ENCODE data around the gene ZNF611. TPM values are rescaled to one million over a fixed set of nuclear protein-coding genes. Genes with fewer than 3 reads are reported as not detected.
"Not testable (repeated sequence)": the region's sequence is repeated elsewhere in the genome, so short reads cannot be mapped to it uniquely, and the experiment has no call there.

ZNF611 gene
- total RNA-seq, 1 experiment from 2014 or later = 25.5 TPM

DNA sequence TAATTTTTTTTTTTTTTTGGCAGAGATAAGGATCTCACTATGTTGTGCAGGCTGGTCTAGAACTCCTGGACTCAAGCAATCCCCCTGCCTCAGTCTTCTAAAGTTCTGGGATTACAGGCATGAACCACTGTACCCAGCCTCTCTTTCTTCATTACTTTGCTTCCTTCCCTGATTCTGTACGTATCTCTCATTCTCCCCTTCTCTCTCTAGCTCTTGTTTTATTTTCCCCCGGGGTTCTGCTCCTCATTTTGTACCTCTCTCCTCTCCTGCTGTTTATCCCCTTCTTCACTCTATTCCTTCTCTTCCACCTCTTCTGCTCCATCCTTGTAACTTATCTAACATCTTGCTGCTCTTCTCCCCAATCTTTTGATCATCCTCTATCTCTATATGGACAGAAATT, 46.5 kb downstream of the ZNF611 start:
- intact Hi-C loops (cut with micrococcal nuclease; ENCODE audit: unreplicated experiment) = no loop called here
- TF ChIP-seq, protein P1, sequence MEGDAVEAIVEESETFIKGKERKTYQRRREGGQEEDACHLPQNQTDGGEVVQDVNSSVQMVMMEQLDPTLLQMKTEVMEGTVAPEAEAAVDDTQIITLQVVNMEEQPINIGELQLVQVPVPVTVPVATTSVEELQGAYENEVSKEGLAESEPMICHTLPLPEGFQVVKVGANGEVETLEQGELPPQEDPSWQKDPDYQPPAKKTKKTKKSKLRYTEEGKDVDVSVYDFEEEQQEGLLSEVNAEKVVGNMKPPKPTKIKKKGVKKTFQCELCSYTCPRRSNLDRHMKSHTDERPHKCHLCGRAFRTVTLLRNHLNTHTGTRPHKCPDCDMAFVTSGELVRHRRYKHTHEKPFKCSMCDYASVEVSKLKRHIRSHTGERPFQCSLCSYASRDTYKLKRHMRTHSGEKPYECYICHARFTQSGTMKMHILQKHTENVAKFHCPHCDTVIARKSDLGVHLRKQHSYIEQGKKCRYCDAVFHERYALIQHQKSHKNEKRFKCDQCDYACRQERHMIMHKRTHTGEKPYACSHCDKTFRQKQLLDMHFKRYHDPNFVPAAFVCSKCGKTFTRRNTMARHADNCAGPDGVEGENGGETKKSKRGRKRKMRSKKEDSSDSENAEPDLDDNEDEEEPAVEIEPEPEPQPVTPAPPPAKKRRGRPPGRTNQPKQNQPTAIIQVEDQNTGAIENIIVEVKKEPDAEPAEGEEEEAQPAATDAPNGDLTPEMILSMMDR (conservative IDR thresholded peaks at IDR 0.05) = no peak
- no peak for TF ChIP-seq EZH2 (IDR thresholded peaks at IDR 0.05; ENCODE audit: low read depth)
- Histone ChIP-seq H3K9me2 (ENCODE audit: insufficient read depth) (no peaks in the 10 kb centered on the region), H3F3A (ENCODE audit: insufficient read depth, low read depth) (peaks cover 32% of the 10 kb centered on the region), H3K27me3 (ENCODE audit: insufficient read depth, low read depth) (no peaks in the 10 kb centered on the region), H3K27ac (no peak overlapping the region), H4K20me1 (ENCODE audit: insufficient read depth) (no peaks in the 10 kb centered on the region), H2AFZ (no peak overlapping the region), H3K4me1 (replicated peaks; ENCODE audit: insufficient read depth) (peaks cover 36% of the 10 kb centered on the region), H3K4me3 (no peak overlapping the region), H3K79me2 (ENCODE audit: low read depth) (peaks cover 36% of the 10 kb centered on the region), H3K9me3 (ENCODE audit: insufficient read depth, low read depth) (peaks cover 23% of the 10 kb centered on the region), H3K36me3 (ENCODE audit: low read depth) (peaks cover 9% of the 10 kb centered on the region), H3K4me2 (peak overlapping the region; percentile 98; the same call in 1 of the 2 replicates)
- CTCF ChIA-PET = no interaction called here
- BruUV-seq (replicated peaks) = no TSS peak
- POLR2A ChIA-PET (ENCODE audit: unreplicated experiment) = no interaction called here
- DNase-seq = no peak

DNA sequence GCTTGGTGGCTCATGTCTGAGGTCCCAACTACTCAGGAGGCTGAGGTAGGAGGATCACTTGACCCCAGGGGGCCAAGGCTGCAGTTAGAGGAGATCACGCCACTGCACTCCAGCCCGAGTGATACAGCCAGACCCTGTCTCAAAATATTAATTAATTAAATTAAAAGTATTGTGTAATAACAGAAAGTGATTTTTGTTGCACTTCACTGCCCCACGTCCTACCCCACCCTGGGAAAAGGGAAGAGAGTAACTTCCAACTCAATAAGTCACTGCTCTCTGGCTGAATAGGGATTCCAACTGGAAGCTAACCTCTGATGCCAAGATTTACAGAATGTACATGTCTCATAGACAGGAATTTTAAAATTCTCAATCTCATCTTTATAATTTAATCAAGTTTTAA, 47.2 kb downstream of the ZNF611 start:
- no peaks in the 10 kb centered on the region for H3K9me2 ChIP-seq (ENCODE audit: insufficient read depth)
- POLR2A ChIA-PET (ENCODE audit: unreplicated experiment) = interaction anchor here (0.6 kb wide), 1 partner anchor 498 kb away, joined by 4 read pairs; no protein-coding TSS in a partner anchor
- H3K36me3 ChIP-seq (ENCODE audit: low read depth) = peaks cover 10% of the 10 kb centered on the region
- H3K27ac ChIP-seq = no peak overlapping the region
- CTCF ChIA-PET = no interaction called here
- H4K20me1 ChIP-seq (ENCODE audit: insufficient read depth) = no peaks in the 10 kb centered on the region
- peaks cover 36% of the 10 kb centered on the region for H3K79me2 ChIP-seq (ENCODE audit: low read depth)
- no peaks in the 10 kb centered on the region for H3K27me3 ChIP-seq (ENCODE audit: insufficient read depth, low read depth)
- TF ChIP-seq, protein P1 (conservative IDR thresholded peaks at IDR 0.05) = no peak
- no peak for TF ChIP-seq EZH2 (IDR thresholded peaks at IDR 0.05; ENCODE audit: low read depth)
- intact Hi-C loops (cut with micrococcal nuclease; ENCODE audit: unreplicated experiment) = no loop called here
- DNase-seq = no peak
- H3K4me3 ChIP-seq = no peak overlapping the region
- BruUV-seq (replicated peaks) = no TSS peak
- H2AFZ ChIP-seq = no peak overlapping the region
- peaks cover 23% of the 10 kb centered on the region for H3K9me3 ChIP-seq (ENCODE audit: insufficient read depth, low read depth)
- H3K4me2 ChIP-seq = no peak overlapping the region
- peaks cover 32% of the 10 kb centered on the region for H3F3A ChIP-seq (ENCODE audit: insufficient read depth, low read depth)
- peaks cover 36% of the 10 kb centered on the region for H3K4me1 ChIP-seq (replicated peaks; ENCODE audit: insufficient read depth)

DNA sequence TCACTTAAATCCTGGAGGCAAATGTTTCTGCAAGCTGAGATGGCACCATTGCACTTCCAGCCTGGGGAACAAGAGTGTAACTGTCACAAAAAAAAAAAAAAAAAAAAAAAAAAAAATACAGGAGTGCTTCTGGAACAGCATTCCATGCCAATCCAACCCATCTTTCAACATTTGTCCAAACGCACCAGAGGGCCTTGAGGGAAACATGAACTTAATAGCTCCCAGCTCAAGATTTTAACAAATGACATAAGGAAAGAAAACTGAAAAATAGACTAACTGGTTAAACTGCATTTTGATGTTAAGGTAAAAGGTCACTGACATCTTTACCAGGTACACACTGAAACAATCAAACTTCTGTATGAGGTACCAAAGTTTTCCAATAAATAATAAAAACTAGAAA, 49.0 kb downstream of the ZNF611 start:
- peak in 1 of 2 experiments; percentile 69 for DNase-seq
- Histone ChIP-seq H3K79me2 (ENCODE audit: low read depth) (peaks cover 36% of the 10 kb centered on the region), H3K9me3 (ENCODE audit: insufficient read depth, low read depth) (peaks cover 6% of the 10 kb centered on the region; the same call in 1 of the 2 replicates), H3K4me2 (peak overlapping the region; percentile 42), H3K36me3 (ENCODE audit: low read depth) (peaks cover 10% of the 10 kb centered on the region), H2AFZ (no peak overlapping the region), H3K27ac (0 out of 2 replicates have a peak overlapping the region, but pooled peaks have one; percentile 23), H3K4me3 (no peak overlapping the region), H3F3A (ENCODE audit: insufficient read depth, low read depth) (peaks cover 25% of the 10 kb centered on the region), H3K27me3 (ENCODE audit: insufficient read depth, low read depth) (no peaks in the 10 kb centered on the region), H3K9me2 (ENCODE audit: insufficient read depth) (no peaks in the 10 kb centered on the region), H4K20me1 (ENCODE audit: insufficient read depth) (no peaks in the 10 kb centered on the region), H3K4me1 (replicated peaks; ENCODE audit: insufficient read depth) (peaks cover 34% of the 10 kb centered on the region)
- intact Hi-C loops (cut with micrococcal nuclease; ENCODE audit: unreplicated experiment) = no loop called here
- ChIA-PET CTCF (no interaction called here), POLR2A (ENCODE audit: unreplicated experiment) (no interaction called here)
- no TSS peak for BruUV-seq (replicated peaks)
- TF ChIP-seq, protein P1 (conservative IDR thresholded peaks at IDR 0.05) = no peak
- TF ChIP-seq EZH2 (IDR thresholded peaks at IDR 0.05; ENCODE audit: low read depth) = no peak

DNA sequence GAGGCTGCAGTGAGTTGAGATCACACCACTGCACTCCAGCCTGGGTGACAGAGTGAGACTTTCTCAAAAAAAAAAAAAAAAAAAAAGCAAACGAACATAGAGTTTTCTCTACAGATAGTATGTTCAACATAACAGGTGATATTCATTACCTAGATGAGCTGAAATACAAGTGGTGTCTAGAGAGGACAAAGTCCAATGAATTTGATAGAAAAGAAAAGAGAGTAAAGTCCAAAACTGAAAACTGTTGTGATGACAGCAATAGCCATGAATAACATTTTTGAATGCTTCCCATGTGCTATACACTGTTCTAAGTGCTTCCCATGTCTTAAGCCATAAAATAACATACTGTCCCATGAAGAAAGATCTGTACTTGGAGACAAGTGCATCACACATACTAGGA, 53.6 kb downstream of the ZNF611 start:
- intact Hi-C loops (cut with micrococcal nuclease; ENCODE audit: unreplicated experiment) = not testable (repeated sequence)

More for the DNA sequence above, 53.6 kb downstream of the ZNF611 start:
- BruUV-seq (replicated peaks); H4K20me1 ChIP-seq (ENCODE audit: insufficient read depth); H3F3A ChIP-seq (ENCODE audit: insufficient read depth, low read depth); DNase-seq; H2AFZ ChIP-seq; H3K9me2 ChIP-seq (ENCODE audit: insufficient read depth); H3K4me3 ChIP-seq; H3K27me3 ChIP-seq (ENCODE audit: insufficient read depth, low read depth); H3K9me3 ChIP-seq (ENCODE audit: insufficient read depth, low read depth); POLR2A ChIA-PET (ENCODE audit: unreplicated experiment); H3K27ac ChIP-seq; H3K4me2 ChIP-seq: not testable (repeated sequence)
- peaks cover 20% of the 10 kb centered on the region for H3K36me3 ChIP-seq (ENCODE audit: low read depth)
- CTCF ChIA-PET = interaction anchor here (0.6 kb wide), 1 partner anchor 10 kb away, joined by 6 read pairs; no protein-coding TSS in a partner anchor
- H3K4me1 ChIP-seq (replicated peaks; ENCODE audit: insufficient read depth) = peaks cover 10% of the 10 kb centered on the region
- peaks cover 12% of the 10 kb centered on the region; the same call in 1 of the 2 replicates for H3K79me2 ChIP-seq (ENCODE audit: low read depth)
